HG03196 (cell line): Measurements from ENCODE around the gene TMEM106A.
"Not testable (repeated sequence)": the region's sequence is repeated elsewhere in the genome, so short reads cannot be mapped to it uniquely, and the experiment has no call there.

ENCODE experiments used
- ATAC-seq: cut with Tn5 transposase; IDR thresholded peaks from one replicate; pipeline ENCODE4 v1.9.1; 2021; ENCODE audit not compliant: unreplicated experiment

Gene TMEM106A

DNA sequence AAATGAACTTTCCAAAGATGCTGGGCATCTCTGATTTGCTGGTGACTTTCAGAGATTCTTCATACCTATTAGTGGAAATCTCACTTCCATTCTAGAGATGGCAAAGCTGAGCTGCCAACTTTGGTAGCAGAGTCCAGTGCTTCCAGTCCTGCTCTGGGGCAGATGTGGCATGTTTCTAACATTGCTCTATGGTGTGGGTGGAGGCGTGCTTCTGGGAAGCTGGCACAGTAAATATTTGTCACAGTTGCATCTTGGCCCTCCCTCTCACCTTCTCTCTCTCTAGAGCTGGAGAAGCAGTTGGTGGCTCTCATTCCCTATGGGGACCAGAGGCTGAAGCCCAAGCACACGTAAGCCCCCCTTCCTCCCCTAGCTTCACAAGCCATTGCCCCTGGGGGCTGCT lies 1.9 kb downstream of the TMEM106A start:
- no peak for ATAC-seq

DNA sequence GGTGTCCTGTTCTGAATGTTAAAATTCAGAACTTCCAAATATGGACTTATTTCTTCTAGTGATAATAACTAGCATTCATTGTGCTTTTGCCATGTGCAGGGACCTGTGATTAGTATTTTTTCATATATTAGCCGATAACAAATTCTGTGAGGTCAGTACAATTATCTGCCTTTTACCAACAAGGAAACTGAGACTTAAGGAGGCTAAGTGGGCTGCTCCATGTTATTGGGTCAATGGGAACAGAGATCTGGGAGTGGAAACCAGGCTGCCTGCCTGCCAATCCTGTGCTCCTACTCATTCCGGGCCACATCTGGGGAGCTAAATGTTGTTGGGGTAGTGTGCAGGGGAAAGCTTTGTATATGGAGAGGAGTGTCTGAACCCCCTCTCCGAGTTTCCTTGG lies 3.7 kb downstream of the TMEM106A start:
- ATAC-seq, result no peak

DNA sequence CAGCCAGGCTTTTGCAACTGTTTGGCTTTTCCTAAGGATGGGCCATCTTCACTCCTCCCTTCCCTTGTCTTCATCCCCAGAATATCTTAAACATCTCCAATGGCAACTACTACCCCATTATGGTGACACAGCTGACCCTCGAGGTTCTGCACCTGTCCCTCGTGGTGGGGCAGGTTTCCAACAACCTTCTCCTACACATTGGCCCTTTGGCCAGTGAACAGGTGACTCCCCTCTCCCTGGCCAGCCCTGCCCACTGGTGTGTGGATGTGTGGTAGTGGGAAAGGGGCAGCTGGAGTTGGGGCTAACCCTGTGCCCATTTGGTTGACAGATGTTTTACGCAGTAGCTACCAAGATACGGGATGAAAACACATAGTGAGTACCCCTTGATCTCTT lies 4.7 kb downstream of the TMEM106A start:
- no peak for ATAC-seq

DNA sequence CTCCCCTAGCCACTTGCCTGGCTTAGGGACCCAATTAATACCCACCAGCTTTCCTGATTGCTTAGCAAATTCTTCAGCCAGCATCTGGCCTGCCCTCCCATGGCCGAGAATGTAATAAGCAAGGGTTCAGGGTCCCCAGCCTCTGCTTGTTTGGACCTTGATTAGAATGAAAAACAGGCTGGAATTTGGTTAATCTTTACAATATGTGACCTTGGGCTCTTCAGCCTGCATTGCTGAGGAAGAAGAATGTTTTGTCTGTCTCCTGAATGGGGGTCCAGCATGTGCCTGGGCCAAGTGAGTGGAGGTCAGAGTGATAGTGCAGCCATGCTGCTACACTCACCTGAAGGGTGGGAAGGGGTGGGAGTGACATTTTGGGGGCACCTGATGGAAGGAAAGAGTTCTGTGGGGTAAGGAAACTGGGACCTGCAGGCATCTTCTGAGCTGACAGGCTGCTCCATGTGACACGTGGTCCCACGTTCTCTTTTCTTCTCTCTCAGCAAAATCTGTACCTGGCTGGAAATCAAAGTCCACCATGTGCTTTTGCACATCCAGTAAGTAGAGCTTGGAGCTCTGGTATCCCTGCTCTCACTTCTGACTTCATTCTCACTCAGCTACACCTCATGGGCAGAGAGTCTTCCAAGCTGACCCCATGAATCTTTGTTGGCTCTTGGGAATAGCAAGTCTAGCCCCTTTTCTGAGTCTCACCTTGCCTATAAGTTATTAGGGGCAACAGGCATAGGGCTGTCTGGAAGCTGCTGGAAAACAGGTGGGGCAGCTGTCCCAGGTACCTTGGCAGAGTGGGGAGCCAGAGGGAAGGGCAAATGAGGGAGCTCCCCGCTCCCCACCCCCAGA lies 5.3 kb downstream of the TMEM106A start:
- ATAC-seq, result no peak

DNA sequence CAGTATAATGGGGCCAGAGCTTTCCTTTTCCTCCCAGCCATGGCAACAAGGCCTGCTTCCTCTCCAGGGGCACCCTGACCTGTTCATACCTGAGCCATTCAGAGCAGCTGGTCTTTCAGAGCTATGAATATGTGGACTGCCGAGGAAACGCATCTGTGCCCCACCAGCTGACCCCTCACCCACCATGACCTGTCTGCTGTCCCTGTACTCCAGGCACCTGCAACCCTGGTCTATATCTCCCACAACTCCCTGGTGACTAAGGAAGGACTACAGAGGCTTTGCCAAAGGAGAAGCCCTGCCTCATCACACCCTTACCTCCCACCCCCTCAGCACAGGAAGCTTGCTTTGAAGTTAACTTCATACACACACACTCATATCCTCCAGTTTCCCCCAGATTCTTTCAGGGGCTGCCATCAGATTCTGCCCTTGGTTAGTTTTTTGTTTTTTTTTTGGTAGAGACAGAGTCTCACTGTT lies 6.0 kb downstream of the TMEM106A start:
- ATAC-seq, result no peak

DNA sequence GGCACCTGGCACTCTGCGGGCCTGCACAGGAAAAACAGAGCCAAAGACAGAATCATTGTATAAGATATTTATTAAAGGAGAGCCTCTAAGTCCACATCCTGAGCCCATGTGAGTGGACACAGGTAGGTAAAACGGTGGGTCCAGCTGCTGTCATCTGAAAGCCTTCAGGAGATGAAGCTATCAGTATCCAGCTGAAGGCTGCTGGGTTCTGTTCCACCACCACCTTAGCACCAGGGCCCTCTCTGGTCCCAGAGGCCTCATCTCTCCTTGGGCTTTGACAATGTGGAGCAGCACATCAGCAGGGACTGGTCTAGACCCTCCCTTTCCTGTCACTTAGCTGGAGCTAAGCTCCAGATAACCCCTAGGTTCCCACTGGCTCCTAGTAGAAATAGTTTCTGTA lies 7.3 kb downstream of the TMEM106A start:
- no peak for ATAC-seq

DNA sequence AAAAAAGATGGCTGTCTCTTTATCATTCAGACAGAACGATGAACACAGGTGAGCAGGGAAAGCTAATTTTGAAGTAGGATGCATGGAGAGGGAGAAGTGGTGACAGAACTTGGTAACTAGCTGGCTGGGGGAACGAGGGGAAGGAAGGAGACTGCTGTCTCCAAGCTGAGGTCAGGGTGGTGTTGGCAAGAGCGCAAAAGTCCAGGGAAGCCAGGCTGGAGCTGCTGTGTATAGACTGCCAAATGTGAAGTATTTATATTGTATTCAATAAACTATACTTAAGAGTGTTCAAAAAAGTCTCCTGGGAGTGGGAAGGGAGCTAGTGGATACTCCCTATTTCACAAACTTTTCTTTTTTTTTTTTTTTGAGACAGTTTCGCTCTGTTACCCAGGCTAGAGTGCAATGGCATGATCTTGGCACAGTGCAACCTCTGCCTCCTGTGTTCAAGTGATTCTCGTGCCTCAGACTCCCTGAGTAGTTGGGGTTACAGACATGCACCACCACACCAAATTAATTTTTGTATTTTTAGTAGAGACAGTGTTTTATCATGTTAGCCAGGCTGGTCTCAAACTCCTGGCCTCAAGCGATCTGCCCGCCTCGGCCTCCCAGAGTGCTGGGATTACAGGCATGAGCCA lies 8.2 kb downstream of the TMEM106A start:
- no peak for ATAC-seq

DNA sequence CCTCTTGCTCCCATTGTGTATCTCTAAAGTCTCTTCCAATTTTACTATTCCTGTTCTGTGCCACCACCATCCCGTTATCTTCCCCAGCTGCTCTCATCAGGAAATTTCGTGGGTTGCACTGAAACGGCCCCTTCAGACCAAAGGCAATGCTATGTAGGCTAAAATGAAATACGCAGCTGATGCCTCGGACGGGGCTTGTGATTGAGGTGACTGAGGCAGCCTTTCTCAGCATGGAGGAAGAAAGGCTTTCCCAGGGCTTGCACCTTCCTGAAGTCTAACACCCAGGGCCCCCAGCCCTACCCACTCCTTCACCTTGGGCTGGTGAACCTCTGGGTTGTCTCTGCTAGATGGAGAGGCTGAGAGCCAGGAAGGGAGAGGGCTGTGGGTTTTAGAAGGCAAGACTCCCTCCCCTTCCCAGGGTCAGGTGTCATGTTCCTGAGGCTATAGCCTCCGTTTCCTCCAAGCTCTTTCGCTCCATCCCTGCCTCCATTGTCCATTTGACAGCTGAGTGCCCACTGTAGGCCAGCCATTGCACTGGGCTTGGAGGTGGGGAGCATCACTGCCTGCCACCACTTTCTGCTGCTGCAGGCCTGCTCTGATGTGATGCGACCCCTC lies 8.9 kb downstream of the TMEM106A start:
- no peak for ATAC-seq

DNA sequence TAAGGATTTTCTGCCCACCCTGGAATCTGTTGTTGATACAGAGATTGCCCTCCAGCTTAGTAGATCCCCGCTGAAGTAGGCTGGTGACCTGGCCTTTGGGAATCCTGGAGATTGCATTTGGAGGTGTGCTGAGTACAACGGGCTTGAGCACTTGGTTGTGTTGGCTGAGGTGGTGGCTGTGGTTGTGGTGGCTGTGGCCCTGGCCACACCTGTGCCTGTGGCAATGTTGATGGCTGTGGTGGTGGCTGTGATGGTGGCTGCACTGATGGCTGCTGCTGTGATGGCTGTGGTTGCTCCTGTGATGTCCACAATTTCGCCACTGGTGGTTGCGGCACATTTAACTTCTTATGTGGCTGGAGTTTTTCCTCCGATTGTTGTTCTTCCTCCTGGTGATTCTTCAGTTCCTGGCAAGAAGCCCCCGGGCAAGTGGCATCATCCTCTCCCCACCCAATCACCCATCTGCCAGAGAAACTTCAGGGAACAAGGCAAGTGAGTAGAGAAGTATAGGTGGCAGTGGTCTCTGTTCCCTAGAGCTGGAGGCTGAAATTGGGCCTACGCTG lies 12.6 kb downstream of the TMEM106A start:
- no peak for ATAC-seq

DNA sequence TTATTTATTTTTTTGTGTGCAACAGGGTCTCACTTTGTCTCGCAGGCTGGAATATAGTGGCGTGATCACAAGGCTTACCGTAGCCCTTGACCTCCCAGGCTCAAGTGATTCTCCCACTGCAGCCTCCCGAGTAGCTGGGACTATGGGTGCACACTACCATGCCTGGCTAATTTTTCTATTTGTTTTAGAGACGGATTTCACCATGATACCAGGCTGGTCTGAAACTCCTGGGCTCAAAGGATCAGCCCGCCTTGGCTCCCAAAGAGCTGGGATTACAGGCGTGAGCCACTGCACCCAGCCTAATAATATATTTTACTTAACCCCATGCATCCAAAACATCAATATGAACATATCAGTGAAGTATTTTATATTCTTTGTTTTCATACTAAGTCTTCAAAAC lies 14.7 kb downstream of the TMEM106A start:
- no peak for ATAC-seq

DNA sequence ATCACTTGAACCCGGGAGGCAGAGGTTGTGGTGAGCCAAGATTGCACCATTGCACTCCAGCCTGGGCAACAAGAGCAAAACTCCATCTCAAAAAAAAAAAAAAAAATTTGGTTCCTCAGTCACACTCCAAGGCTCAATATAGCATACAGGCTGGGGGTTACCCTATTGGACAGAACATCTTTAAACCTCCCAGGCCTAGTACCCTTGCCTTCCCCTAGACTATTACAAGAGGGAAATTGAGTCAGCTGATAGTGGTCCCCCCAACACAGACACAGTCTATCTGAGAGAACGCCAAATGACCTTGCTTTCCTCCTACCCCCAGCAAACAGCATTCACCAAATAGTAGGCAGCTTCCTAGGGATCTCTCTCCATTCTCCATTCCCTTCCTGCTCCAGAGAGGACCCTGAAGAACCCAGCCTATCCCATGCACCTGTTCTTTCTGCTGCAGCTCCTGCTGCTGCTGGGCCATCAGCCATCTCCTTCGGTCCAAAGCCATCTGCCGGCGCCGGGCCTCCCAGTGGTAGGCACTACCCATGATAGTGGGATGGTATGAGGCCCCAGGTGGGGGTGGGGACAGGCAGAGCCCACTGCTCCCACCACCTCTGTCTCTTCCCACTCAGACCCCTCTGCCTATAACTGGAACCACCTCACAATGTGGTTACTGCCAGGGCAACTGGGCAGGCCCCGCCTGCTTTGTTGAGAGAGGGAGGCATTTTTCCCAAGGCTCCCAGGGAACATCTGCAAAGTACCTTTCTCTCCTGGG lies 16.5 kb downstream of the TMEM106A start, which contains the start of gene CCDC200:
CCDC200 (minus strand) TSS at position 604 of the 763 bp plus-strand sequence; CDS start at position 535, 69 bp downstream.
- not testable (repeated sequence) for ATAC-seq

DNA sequence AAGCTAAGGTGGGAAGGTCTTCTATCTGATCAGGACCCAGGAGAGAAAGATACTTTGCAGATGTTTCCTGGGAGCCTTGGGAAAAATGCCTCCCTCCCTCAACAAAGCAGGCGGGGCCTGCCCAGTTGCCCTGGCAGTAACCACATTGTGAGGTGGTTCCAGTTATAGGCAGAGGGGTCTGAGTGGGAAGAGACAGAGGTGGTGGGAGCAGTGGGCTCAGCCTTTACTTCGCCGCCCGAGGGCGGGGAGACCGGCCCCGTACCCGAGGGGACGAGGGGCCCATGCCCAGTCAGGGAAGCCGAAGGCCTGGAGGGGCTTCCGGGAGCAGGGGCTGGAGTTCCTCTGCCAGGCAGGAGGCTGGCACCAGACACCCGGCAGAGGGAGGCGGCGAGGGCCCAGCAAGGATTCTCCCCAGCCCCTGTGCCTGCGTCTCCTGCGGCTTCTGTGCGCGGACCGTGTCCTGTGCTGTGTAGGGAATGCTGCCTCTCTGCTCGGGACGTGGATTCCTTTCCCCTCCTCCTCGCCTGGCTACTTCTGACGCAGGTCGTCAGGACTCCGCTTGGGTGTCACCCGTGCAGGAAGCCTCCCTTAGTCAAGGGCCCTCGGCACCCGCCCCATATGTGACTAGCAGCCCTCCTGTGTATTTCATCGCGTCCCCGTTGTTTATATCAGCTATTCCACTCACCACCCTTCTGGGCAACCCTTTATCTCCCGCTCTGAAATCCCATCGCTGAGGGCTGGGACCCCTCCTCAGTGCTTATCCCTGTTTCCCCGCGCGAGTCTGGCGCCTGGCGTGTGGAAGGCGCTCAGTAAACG lies 19.7 kb downstream of the TMEM106A start:
- ATAC-seq, result not testable (repeated sequence)

DNA sequence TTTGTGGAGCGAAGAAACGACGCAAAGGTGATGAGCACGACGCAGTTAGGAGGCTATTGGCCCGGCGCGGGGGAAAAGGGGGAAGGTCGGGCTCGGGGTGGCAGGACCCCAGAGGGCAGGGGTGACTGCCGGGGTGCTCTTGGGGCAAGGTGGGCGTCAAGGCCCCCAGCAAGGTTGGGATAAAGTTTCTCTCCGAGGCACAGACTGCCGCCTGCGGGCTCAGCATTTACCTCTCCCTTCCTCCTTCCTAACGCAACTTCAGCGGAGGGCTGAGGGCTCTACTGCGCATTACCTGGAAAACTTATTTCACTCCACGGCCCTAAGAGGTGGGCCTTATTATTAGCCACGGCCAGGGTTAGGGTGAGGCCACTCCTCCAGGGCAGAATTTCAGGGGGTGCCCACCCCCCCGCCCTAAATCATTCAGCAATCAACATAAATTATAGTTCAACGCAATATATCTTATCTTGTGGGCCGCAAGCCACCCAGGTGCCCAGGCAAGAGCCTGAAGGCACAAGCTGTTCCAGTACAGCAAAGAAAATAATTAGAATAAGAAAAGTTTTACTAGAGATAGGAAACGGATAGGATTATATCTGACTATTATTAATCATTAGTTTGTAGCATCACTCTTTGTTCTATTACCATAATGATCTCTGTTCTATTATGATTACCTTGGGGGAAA lies 20.5 kb downstream of the TMEM106A start:
- not testable (repeated sequence) for ATAC-seq

DNA sequence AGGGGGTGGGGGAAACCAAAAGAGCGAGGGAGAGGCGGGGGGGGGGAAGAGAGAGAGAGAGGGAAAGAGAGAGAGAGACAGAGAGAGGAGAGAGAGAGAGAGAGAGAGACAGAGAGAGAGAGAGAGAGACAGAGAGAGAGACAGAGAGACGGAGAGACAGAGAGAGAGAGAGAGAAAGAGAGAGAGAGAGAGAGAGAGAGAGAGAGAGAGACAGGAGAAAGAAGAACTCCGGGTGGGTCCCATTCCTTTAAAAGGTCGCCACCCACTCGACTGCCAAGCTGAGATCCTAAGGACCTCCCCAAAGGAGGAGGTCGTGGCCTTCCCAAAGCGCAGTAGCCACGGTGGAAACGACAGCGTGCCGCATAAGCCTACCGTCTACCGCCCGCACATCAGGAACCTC lies 21.6 kb downstream of the TMEM106A start:
- not testable (repeated sequence) for ATAC-seq

DNA sequence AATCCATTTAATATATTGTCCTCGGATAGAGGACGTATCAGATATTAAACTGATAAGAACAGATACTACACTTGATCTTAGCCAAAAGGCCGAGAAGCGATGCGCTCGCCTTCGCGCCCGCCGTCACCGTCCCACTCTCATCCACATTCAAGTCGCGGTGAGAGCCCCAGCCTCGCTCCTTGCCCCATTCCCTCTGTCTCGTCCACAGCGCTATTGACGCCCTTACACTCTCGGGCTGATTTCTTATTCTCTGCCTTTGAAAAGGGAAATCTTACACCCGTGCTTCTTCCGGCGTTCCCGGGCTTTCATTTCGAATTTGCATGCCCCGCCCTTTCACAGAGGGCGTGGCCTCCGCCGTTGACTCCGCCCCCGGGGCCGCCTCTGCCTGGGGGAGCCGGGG lies 22.2 kb downstream of the TMEM106A start, which contains the start of gene RNU2-1:
RNU2-1 (minus strand) TSS at position 101 of the 400 bp plus-strand sequence.
- not testable (repeated sequence) for ATAC-seq

DNA sequence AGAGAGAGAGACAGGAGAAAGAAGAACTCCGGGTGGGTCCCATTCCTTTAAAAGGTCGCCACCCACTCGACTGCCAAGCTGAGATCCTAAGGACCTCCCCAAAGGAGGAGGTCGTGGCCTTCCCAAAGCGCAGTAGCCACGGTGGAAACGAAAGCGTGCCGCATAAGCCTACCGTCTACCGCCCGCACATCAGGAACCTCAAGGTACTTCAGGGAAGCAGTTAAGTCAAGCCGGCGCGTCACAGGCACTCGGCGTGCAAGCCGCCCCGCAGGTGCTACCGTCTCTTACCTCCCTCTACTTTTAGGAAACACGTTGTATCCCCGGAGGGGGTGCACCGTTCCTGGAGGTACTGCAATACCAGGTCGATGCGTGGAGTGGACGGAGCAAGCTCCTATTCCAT lies 27.9 kb downstream of the TMEM106A start:
- not testable (repeated sequence) for ATAC-seq

DNA sequence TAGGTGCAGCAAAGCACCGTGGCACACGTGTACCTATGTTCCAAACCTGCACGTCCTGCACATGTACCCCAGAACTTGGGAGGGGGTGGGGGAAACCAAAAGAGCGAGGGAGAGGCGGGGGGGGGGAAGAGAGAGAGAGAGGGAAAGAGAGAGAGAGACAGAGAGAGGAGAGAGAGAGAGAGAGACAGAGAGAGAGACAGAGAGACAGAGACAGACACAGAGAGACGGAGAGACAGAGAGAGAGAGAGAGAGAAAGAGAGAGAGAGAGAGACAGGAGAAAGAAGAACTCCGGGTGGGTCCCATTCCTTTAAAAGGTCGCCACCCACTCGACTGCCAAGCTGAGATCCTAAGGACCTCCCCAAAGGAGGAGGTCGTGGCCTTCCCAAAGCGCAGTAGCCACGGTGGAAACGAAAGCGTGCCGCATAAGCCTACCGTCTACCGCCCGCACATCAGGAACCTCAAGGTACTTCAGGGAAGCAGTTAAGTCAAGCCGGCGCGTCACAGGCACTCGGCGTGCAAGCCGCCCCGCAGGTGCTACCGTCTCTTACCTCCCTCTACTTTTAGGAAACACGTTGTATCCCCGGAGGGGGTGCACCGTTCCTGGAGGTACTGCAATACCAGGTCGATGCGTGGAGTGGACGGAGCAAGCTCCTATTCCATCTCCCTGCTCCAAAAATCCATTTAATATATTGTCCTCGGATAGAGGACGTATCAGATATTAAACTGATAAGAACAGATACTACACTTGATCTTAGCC lies 29.1 kb downstream of the TMEM106A start:
- ATAC-seq, result not testable (repeated sequence)

DNA sequence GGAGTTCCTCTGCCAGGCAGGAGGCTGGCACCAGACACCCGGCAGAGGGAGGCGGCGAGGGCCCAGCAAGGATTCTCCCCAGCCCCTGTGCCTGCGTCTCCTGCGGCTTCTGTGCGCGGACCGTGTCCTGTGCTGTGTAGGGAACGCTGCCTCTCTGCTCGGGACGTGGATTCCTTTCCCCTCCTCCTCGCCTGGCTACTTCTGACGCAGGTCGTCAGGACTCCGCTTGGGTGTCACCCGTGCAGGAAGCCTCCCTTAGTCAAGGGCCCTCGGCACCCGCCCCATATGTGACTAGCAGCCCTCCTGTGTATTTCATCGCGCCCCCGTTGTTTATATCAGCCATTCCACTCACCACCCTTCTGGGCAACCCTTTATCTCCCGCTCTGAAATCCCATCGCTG lies 34.8 kb downstream of the TMEM106A start:
- not testable (repeated sequence) for ATAC-seq
